Astrocyte of the cerebellum (primary cell): ENCODE measurements around the gene HIVEP1.

Experiments
- DNase-seq: peaks from one replicate; pipeline ENCODE4 v3.0.0-alpha.2; 2011; ENCODE audit warnings: low read depth
- H3K4me3 ChIP-seq: 2 replicates; pipeline ENCODE4 v1.5.1; 2011; ENCODE audit warnings: mild to moderate bottlenecking, low read depth, low read length, moderate library complexity
- CTCF ChIP-seq: IDR thresholded peaks from 2 replicates; pipeline ENCODE4 v1.5.1; 2012; ENCODE audit warnings: low read length, low read depth, moderate library complexity, mild to moderate bottlenecking; ENCODE audit errors: missing control alignments
- in situ Hi-C: cut with HindIII; loops from 2 replicates; pipeline ENCODE4 v1.10.0; 2017; ENCODE audit warnings: low sequenced_read_pairs

The HIVEP1 gene

GRCh38 chr6:12069891-12070529, 57.9 kb downstream of the HIVEP1 start:
- H3K4me3 ChIP-seq, result no peak overlapping the region
- in situ Hi-C loops, result no loop called here
- no peak for DNase-seq
- TF ChIP-seq CTCF, result no peak

GRCh38 chr6:12071064-12071615, 59.0 kb downstream of the HIVEP1 start:
- TF ChIP-seq CTCF, result no peak
- DNase-seq, result no peak
- in situ Hi-C loops, result no loop called here
- no peak overlapping the region for H3K4me3 ChIP-seq

GRCh38 chr6:12075067-12075563, 63.0 kb downstream of the HIVEP1 start:
- DNase-seq, result no peak
- in situ Hi-C loops, result no loop called here
- TF ChIP-seq CTCF, result peak; percentile 39
- no peak overlapping the region for H3K4me3 ChIP-seq

GRCh38 chr6:12077021-12077710, 65.1 kb downstream of the HIVEP1 start:
- in situ Hi-C loops, result no loop called here
- no peak for DNase-seq
- no peak overlapping the region for H3K4me3 ChIP-seq
- no peak for TF ChIP-seq CTCF

- no peak for TF ChIP-seq CTCF
- in situ Hi-C loops, result no loop called here
- DNase-seq, result no peak
- H3K4me3 ChIP-seq, result no peak overlapping the region
Observed at GRCh38 chr6:12078014-12078413, 65.9 kb downstream of the HIVEP1 start.

GRCh38 chr6:12081771-12082170, 69.7 kb downstream of the HIVEP1 start:
- DNase-seq, result no peak
- in situ Hi-C loops, result no loop called here
- no peak overlapping the region for H3K4me3 ChIP-seq
- TF ChIP-seq CTCF, result no peak
